CD4-positive, alpha-beta T cell (primary cell): ENCODE measurements around the gene GGTLC2. TPM values are rescaled to one million over a fixed set of nuclear protein-coding genes. Genes with fewer than 3 reads are reported as not detected.
"Not testable (repeated sequence)": the region's sequence is repeated elsewhere in the genome, so short reads cannot be mapped to it uniquely, and the experiment has no call there.

Experiments used
- ATAC-seq: fragments of 200-7000 bp; cut with Tn5 transposase; one replicate; pipeline ENCODE4 v1.10.0; 2022; ENCODE audit warnings: mild to moderate bottlenecking; ENCODE audit not compliant: poor library complexity
- CTCF ChIA-PET: fragments of 350-600 bp; sonication (Branson Sonifier 250); formaldehyde crosslinking; loops from one replicate; lab custom pipeline; 2021; ENCODE audit warnings: antibody characterized with exemption, inconsistent platforms; lab: Charles Lee
- POLR2A ChIA-PET: fragments of 350-600 bp; sonication (Branson Sonifier 250); formaldehyde crosslinking; loops from one replicate; lab custom pipeline; 2021; ENCODE audit warnings: antibody characterized with exemption, inconsistent platforms; lab: Charles Lee
- DNase-seq, 14 experiments: peaks; one replicate each; pipeline ENCODE4 v3.0.0-alpha.2; 2013 to 2020; ENCODE audit warnings: mixed read lengths in 2 of 14
- H3K27ac ChIP-seq, 2 donors: one replicate each; pipeline versions ENCODE4 v1.5.1 to v1.7.0; 2013; ENCODE audit warnings: low read length in 2 of 2, low read depth in 1 of 2, mild to moderate bottlenecking in 1 of 2
- H3K27me3 ChIP-seq, 2 experiments: 1 replicate in 1 of 2; 2 replicates in 1 of 2; pipeline versions ENCODE4 v1.6.1 to v1.7.0; 2013; ENCODE audit warnings: low read length in 2 of 2, control low read depth in 1 of 2, mild to moderate bottlenecking in 1 of 2, moderate library complexity in 1 of 2; ENCODE audit not compliant: insufficient read depth in 2 of 2, control insufficient read depth in 1 of 2
- H3K36me3 ChIP-seq: one replicate; pipeline ENCODE4 v1.6.1; 2013; ENCODE audit warnings: low read length, control low read depth; ENCODE audit not compliant: insufficient read depth
- H3K4me1 ChIP-seq: one replicate; pipeline ENCODE4 v1.6.1; 2013; ENCODE audit warnings: low read length, control low read depth; ENCODE audit not compliant: insufficient read depth
- H3K4me3 ChIP-seq: one replicate; pipeline ENCODE4 v1.5.1; 2013; ENCODE audit warnings: mild to moderate bottlenecking, low read length, moderate library complexity
- H3K9me3 ChIP-seq, 2 experiments: 1 replicate in 1 of 2; 2 replicates in 1 of 2; pipeline versions ENCODE4 v1.6.1 to v1.7.0; 2013; ENCODE audit warnings: low read length in 2 of 2, mild to moderate bottlenecking in 2 of 2, control low read depth in 1 of 2, moderate library complexity in 1 of 2; ENCODE audit not compliant: control insufficient read depth in 1 of 2, insufficient read depth in 1 of 2
- H3K27ac Mint-ChIP-seq: one replicate; pipeline ENCODE4 v1.8.0; 2020; ENCODE audit warnings: mixed read lengths
- H3K27me3 Mint-ChIP-seq: one replicate; pipeline ENCODE4 v1.8.0; 2021; ENCODE audit warnings: mixed read lengths
- H3K36me3 Mint-ChIP-seq: one replicate; pipeline ENCODE4 v1.8.0; 2021; ENCODE audit warnings: low read depth, mixed read lengths
- H3K4me1 Mint-ChIP-seq: one replicate; pipeline ENCODE4 v1.8.0; 2021; ENCODE audit warnings: low read depth, mixed read lengths
- H3K4me3 Mint-ChIP-seq: one replicate; pipeline ENCODE4 v1.8.0; 2020; ENCODE audit warnings: mild to moderate bottlenecking, mixed read lengths
- H3K9me3 Mint-ChIP-seq: one replicate; pipeline ENCODE4 v1.8.0; 2020; ENCODE audit warnings: mixed read lengths
- intact Hi-C, 2 experiments: fragments of 100-400 bp; cut with DNase I in 1 of 2; cut with micrococcal nuclease in 1 of 2; formaldehyde crosslinking; loops; one replicate each; pipeline versions ENCODE4 v1.15.1 to v1.9.0; 2023 to 2025; cut with DNase I, micrococcal nuclease
- total RNA-seq, 174 experiments: library from RNA in 2 of 174; stranded (reverse) in 2 of 174; gene quantifications; one replicate each; pipeline ENCODE4 v1.2.3 and lab custom pipeline; 2021 to 2026

The GGTLC2 gene
- total RNA-seq, 2 experiments from 2014 or later = not detected

GRCh38 chr22:22632226-22632625 lies 12.2 kb upstream of the GGTLC2 start:
- H3K27ac ChIP-seq, POLR2A ChIA-PET, H3K4me3 Mint-ChIP-seq, intact Hi-C loops, H3K27me3 Mint-ChIP-seq, H3K9me3 Mint-ChIP-seq, H3K4me1 ChIP-seq, H3K4me3 ChIP-seq, DNase-seq, H3K27ac Mint-ChIP-seq, H3K36me3 Mint-ChIP-seq, H3K36me3 ChIP-seq, H3K4me1 Mint-ChIP-seq, ATAC-seq, CTCF ChIA-PET, H3K9me3 ChIP-seq, H3K27me3 ChIP-seq: not testable (repeated sequence)

DNA sequence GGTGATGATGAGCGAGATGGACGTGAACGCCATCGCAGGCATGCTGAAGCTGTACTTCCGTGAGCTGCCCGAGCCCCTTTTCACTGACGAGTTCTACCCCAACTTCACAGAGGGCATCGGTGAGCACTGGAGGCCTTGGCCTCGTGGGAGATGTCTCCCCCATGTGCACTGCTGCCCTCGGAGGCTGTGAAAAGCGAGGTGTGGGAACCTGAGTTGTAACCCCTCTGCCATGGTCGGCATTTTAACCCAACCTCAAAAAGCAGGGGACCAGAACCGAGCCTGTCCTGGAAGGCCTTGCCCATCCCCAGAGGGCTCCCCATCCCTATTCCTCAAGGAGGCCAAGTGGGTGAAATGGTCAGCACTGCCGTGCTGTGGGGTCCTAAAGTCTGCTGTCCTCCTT lies 10.9 kb upstream of the GGTLC2 start:
- H3K4me1 Mint-ChIP-seq, ATAC-seq, DNase-seq, H3K4me3 Mint-ChIP-seq, H3K36me3 Mint-ChIP-seq, intact Hi-C loops, H3K9me3 ChIP-seq, H3K27ac Mint-ChIP-seq, H3K4me1 ChIP-seq, H3K9me3 Mint-ChIP-seq, POLR2A ChIA-PET, H3K36me3 ChIP-seq, H3K27ac ChIP-seq, H3K4me3 ChIP-seq, CTCF ChIA-PET, H3K27me3 ChIP-seq, H3K27me3 Mint-ChIP-seq: not testable (repeated sequence)

GRCh38 chr22:22636260-22636659 lies 8.2 kb upstream of the GGTLC2 start:
- DNase-seq = peak in 1 of 14 experiments; percentile 5
- H3K4me3 Mint-ChIP-seq, H3K9me3 ChIP-seq, H3K36me3 Mint-ChIP-seq, CTCF ChIA-PET, H3K9me3 Mint-ChIP-seq, H3K36me3 ChIP-seq, H3K4me1 ChIP-seq, ATAC-seq, intact Hi-C loops, H3K27me3 Mint-ChIP-seq, H3K4me3 ChIP-seq, H3K4me1 Mint-ChIP-seq, POLR2A ChIA-PET, H3K27me3 ChIP-seq, H3K27ac Mint-ChIP-seq, H3K27ac ChIP-seq: not testable (repeated sequence)

DNA sequence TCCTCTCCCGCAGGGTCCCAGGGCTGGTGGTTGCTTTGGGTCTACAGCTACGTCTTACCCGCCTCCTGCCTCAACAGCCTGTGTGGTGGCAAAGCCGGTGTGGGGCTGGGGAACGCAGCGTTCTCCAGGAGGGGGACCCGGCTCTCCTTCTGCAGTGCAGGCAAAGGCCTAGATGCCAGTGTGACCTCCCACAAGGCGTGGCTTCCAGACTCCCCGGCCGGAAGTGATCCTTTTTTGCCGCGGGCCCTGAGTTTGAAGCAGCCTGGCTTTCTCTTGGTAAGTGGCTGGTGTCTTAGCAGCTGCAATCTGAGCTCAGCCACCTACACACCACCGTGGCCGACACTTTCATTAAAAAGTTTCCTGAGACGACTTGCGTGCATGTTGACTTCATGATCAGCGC lies 6.1 kb upstream of the GGTLC2 start:
- not testable (repeated sequence) for H3K27ac Mint-ChIP-seq

DNA sequence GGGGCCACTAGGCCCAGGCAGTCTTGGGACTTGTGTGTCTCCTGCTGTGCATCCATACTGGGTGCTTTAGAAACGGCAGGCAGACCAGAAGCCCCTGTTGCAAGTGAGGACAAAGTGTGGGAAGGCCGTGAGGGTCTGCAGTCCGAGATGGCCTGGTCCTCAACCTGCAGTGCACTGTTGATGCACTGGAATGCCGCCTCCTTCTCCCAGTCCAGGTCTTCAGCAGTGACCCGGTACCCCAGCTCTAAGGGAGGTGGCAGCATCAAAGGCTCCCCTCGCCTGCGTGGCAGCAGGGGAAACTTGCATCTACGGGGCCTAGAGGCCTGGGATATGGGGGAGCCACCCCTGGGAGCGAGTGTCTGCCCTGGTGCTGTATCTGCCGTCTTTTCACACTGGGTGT lies 2.2 kb upstream of the GGTLC2 start:
- POLR2A ChIA-PET, H3K27ac ChIP-seq, H3K9me3 ChIP-seq, H3K4me3 Mint-ChIP-seq, H3K4me3 ChIP-seq, H3K27me3 ChIP-seq, H3K4me1 Mint-ChIP-seq, DNase-seq, CTCF ChIA-PET, H3K27me3 Mint-ChIP-seq, intact Hi-C loops, H3K36me3 ChIP-seq, ATAC-seq, H3K27ac Mint-ChIP-seq, H3K36me3 Mint-ChIP-seq, H3K9me3 Mint-ChIP-seq, H3K4me1 ChIP-seq: not testable (repeated sequence)

More for the DNA sequence above, 6.1 kb upstream of the GGTLC2 start:
- H3K27ac ChIP-seq, ATAC-seq, POLR2A ChIA-PET, H3K36me3 ChIP-seq, H3K4me3 Mint-ChIP-seq, H3K27me3 Mint-ChIP-seq, DNase-seq, CTCF ChIA-PET, H3K4me3 ChIP-seq, H3K9me3 ChIP-seq, H3K4me1 ChIP-seq, intact Hi-C loops, H3K27me3 ChIP-seq, H3K9me3 Mint-ChIP-seq, H3K36me3 Mint-ChIP-seq, H3K4me1 Mint-ChIP-seq: not testable (repeated sequence)

DNA sequence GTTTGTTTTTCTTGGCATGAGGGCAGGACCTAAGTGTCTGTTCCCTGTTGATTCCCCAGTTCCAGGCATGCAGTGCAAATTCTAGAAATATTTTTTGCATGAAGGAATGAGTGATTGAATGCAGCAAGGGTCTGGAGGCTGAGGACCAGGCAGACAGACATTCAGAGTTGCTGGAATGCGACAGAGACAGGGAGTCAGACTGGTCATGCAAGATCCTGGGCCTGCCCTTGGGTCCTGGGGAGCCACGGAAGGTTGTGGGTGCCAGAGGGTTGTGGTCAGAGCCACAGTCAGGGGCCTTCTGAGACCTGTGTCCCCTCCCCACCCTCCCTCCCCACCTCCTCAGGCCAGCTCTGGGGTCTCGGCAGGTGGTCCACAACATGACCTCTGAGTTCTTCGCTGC lies 1.6 kb downstream of the GGTLC2 start:
- H3K9me3 ChIP-seq, H3K9me3 Mint-ChIP-seq, ATAC-seq, H3K4me1 Mint-ChIP-seq, H3K27me3 ChIP-seq, H3K27ac Mint-ChIP-seq, intact Hi-C loops, H3K27ac ChIP-seq, H3K36me3 Mint-ChIP-seq, H3K4me3 Mint-ChIP-seq, H3K27me3 Mint-ChIP-seq, H3K36me3 ChIP-seq, H3K4me1 ChIP-seq, DNase-seq, POLR2A ChIA-PET, CTCF ChIA-PET, H3K4me3 ChIP-seq: not testable (repeated sequence)
